HepG2 (cell line): Measurements from ENCODE around the gene GRM1. TPM values are rescaled to one million over a fixed set of nuclear protein-coding genes. Genes with fewer than 3 reads are reported as not detected.

Experiments
- ATAC-seq: fragments of 200-7000 bp; cut with Tn5 transposase; 3 replicates; pipeline ENCODE4 v1.9.1; 2020; ENCODE audit warnings: mild to moderate bottlenecking, moderate library complexity
- BruUV-seq: library from RNA; stranded (reverse); fragments of 400-500 nt; replicated peaks from 2 replicates; lab custom pipeline; 2021; lab: Mats Ljungman, UMichigan
- CTCF ChIA-PET: fragments of 300-600 bp; formaldehyde crosslinking; extraction: SDS; loops from one replicate; lab custom pipeline; 2021; ENCODE audit warnings: low total read pairs, inconsistent platforms, low intra/inter-chr PET ratio; lab: Yijun Ruan, JAX
- POLR2A ChIA-PET: fragments of 350-600 bp; sonication (Branson Sonifier 250); formaldehyde crosslinking; loops from one replicate; lab custom pipeline; 2020; ENCODE audit warnings: antibody characterized with exemption, inconsistent platforms; lab: Yijun Ruan, JAX
- DNase-seq: peaks from one replicate; pipeline ENCODE4 v3.0.0-alpha.2; 2015; ENCODE audit warnings: low spot score
- FAIRE-seq: peaks from 3 replicates; lab custom pipeline; 2011; peaks lifted over from hg19 to GRCh38; lab: Jason Lieb, UNC
- H2AFZ ChIP-seq: one replicate; pipeline ENCODE4 v1.6.1; 2011; ENCODE audit warnings: low read length, inconsistent platforms
- H3K27ac ChIP-seq: fragments of 300-600 bp; 3 replicates; pipeline ENCODE4 v1.8.0; 2011; ENCODE audit warnings: mixed run types, mild to moderate bottlenecking, mixed read lengths, low read length, inconsistent platforms; ENCODE audit not compliant: insufficient read depth; ENCODE audit errors: extremely low read length
- H3K27me3 ChIP-seq, 2 experiments: fragments of 200-600 bp in 1 of 2; 2 replicates in 1 of 2; 3 replicates in 1 of 2; pipeline versions ENCODE4 v1.6.0 to v1.8.0; 2011; ENCODE audit warnings: low read length in 2 of 2, mild to moderate bottlenecking in 2 of 2, moderate library complexity in 2 of 2, inconsistent platforms in 1 of 2; ENCODE audit not compliant: insufficient read depth in 2 of 2, control insufficient read depth in 1 of 2
- H3K36me3 ChIP-seq, 2 experiments: fragments of 200-600 bp in 1 of 2; replicated peaks in 1 of 2; 2 replicates in 1 of 2; 3 replicates in 1 of 2; pipeline versions ENCODE4 v1.5.1 to v1.8.0; 2011; ENCODE audit warnings: low read length in 2 of 2, inconsistent platforms in 1 of 2; ENCODE audit not compliant: insufficient read depth in 2 of 2, control insufficient read depth in 1 of 2
- H3K4me1 ChIP-seq: 2 replicates; pipeline ENCODE4 v1.5.1; 2012; ENCODE audit warnings: low read length, inconsistent platforms; ENCODE audit not compliant: insufficient read depth
- H3K4me2 ChIP-seq: 2 replicates; pipeline ENCODE4 v1.6.0; 2011; ENCODE audit warnings: low read depth, low read length, inconsistent platforms
- H3K4me3 ChIP-seq, 3 experiments: fragments of 200-600 bp in 1 of 3; sonication (generic), shearing (Covaris generic) in 1 of 3; replicated peaks in 1 of 3; 2 replicates each; pipeline ENCODE4 v1.5.1; 2011 to 2016; ENCODE audit warnings: low read length in 3 of 3, inconsistent platforms in 2 of 3, low read depth in 2 of 3, mild to moderate bottlenecking in 2 of 3, control low read depth in 1 of 3, mixed read lengths in 1 of 3; ENCODE audit not compliant: insufficient read depth in 1 of 3
- H3K79me2 ChIP-seq: one replicate; pipeline ENCODE4 v1.6.1; 2011; ENCODE audit warnings: low read length, inconsistent platforms; ENCODE audit not compliant: insufficient read depth
- H3K9ac ChIP-seq: 2 replicates; pipeline ENCODE4 v1.6.0; 2011; ENCODE audit warnings: mild to moderate bottlenecking, low read depth, low read length, inconsistent platforms; ENCODE audit not compliant: insufficient read depth
- H3K9me3 ChIP-seq: 2 replicates; pipeline ENCODE4 v1.5.1; 2012; ENCODE audit warnings: mild to moderate bottlenecking, low read length
- H4K20me1 ChIP-seq: 2 replicates; pipeline ENCODE4 v1.6.0; 2011; ENCODE audit warnings: inconsistent platforms, mild to moderate bottlenecking, low read length, moderate library complexity; ENCODE audit not compliant: insufficient read depth
- CREB3 ChIP-seq: sonication (generic); formaldehyde crosslinking; IDR thresholded peaks from 2 replicates; pipeline ENCODE4 v1.5.0; 2020; ENCODE audit warnings: missing genetic modification reagents
- FOXJ3 ChIP-seq: sonication (generic); formaldehyde crosslinking; IDR thresholded peaks from 2 replicates; pipeline ENCODE4 v1.4.0; 2020; ENCODE audit warnings: missing genetic modification reagents, mild to moderate bottlenecking, borderline replicate concordance
- MAFF ChIP-seq: IDR thresholded peaks from 2 replicates; pipeline ENCODE4 v1.6.1; 2011; ENCODE audit warnings: low read depth, low read length, improper control_type of control experiment
- MAFK ChIP-seq, 2 experiments: IDR thresholded peaks in 1 of 2; conservative IDR thresholded peaks in 1 of 2; 2 replicates each; pipeline ENCODE4 v1.6.1; 2011; ENCODE audit warnings: improper control_type of control experiment in 2 of 2, low read length in 2 of 2
- RFX5 ChIP-seq: IDR thresholded peaks from 2 replicates; pipeline ENCODE4 v1.6.1; 2011; ENCODE audit warnings: low read depth, low read length, improper control_type of control experiment
- WGBS: methylation state at CpG from one replicate; pipeline ENCODE4 v1.1.6; 2017; ENCODE audit warnings: low lambda C conversion rate; 5-methylcytosine and 5-hydroxymethylcytosine counted together
- in situ Hi-C: cut with HindIII; loops from 2 replicates; pipeline ENCODE4 v1.10.0; 2017; ENCODE audit warnings: low pct_unique_long_range_greater_than_20kb; ENCODE audit not compliant: extremely low pct_ligation_motif_present
- intact Hi-C: fragments of 100-400 bp; cut with micrococcal nuclease; formaldehyde crosslinking; loops from one replicate; pipeline ENCODE4 v1.10.0; 2022; ENCODE audit not compliant: unreplicated experiment
- polyA plus RNA-seq, 8 experiments: library from polyadenylated mRNA; depleted of rRNA in 3 of 8; stranded (reverse) in 7 of 8; unstranded in 1 of 8; fragments of >200 nt; fragmentation: Illumina TruSeq in 4 of 8; extraction: Trizol in 4 of 8; gene quantifications; 2 replicates each; pipeline versions ENCODE4 v1.2.1 to v1.2.3, GENCODE V29; 2011 to 2016; ENCODE audit warnings: low read depth in 4 of 8, missing spikeins in 1 of 8, mixed read lengths in 1 of 8; ENCODE audit not compliant: insufficient read depth in 1 of 8
- total RNA-seq, 5 experiments: library from RNA; depleted of rRNA; stranded (reverse); fragments of >200 nt; fragmentation: Illumina TruSeq; extraction: Trizol; gene quantifications; 2 replicates each; pipeline ENCODE4 v1.2.3, GENCODE V29; 2016; ENCODE audit warnings: low read depth in 1 of 5

GRM1 gene
- total and polyA plus RNA-seq, 2 of the 13 experiments (the other 11 are each of a cell fraction or from before 2014, with no cell fraction given) = 0.09 TPM; not detected in 1

- Histone ChIP-seq H4K20me1 (no peaks in the 10 kb centered on the region; the same call in 1 of the 2 replicates), H3K79me2 (no peaks in the 10 kb centered on the region), H3K9me3 (no peaks in the 10 kb centered on the region), H2AFZ (no peak overlapping the region)
- CTCF ChIA-PET = no interaction called here
- in situ Hi-C loops (no loop called here), intact Hi-C loops (no loop called here)
- FAIRE-seq = no peak
- WGBS = 2% methylated on average over 5 of the region's 5 CpGs
- peak; percentile 50 to 70; a peak in 3 of 4 replicates for TF ChIP-seq MAFK (conservative IDR thresholded peaks at IDR 0.05 in 1 of 2, IDR thresholded peaks at IDR 0.05 in 1 of 2; ENCODE audit: low read length in 2 of 2)
- no peak for TF ChIP-seq CREB3 (CRISPR knock-in tag)
- peak; percentile 73 for TF ChIP-seq MAFF
- TF ChIP-seq, all 625 proteins: peak for 2
- H3K9ac ChIP-seq = no peak overlapping the region
- H3K27me3 ChIP-seq = no peaks in the 10 kb centered on the region
- H3K27ac ChIP-seq = no peak overlapping the region
- no peaks in the 10 kb centered on the region for H3K36me3 ChIP-seq
- POLR2A ChIA-PET = no interaction called here
- H3K4me1 ChIP-seq = no peaks in the 10 kb centered on the region
- ATAC-seq (no peak), DNase-seq (no peak)
- H3K4me2 ChIP-seq = no peak overlapping the region
- no peak overlapping the region for H3K4me3 ChIP-seq
- BruUV-seq = no TSS peak
Measured at GRCh38 chr6:146244630-146245143, 215.8 kb downstream of the GRM1 start.

- intact Hi-C loops = no loop called here
- Histone ChIP-seq H3K36me3 (no peaks in the 10 kb centered on the region), H3K9ac (no peak overlapping the region), H3K4me1 (no peaks in the 10 kb centered on the region), H3K79me2 (no peaks in the 10 kb centered on the region), H3K9me3 (no peaks in the 10 kb centered on the region), H4K20me1 (no peaks in the 10 kb centered on the region; the same call in 1 of the 2 replicates), H3K27ac (no peak overlapping the region), H3K27me3 (no peaks in the 10 kb centered on the region), H2AFZ (no peak overlapping the region), H3K4me3 (no peak overlapping the region), H3K4me2 (no peak overlapping the region)
- no TSS peak for BruUV-seq
- DNase-seq (no peak), FAIRE-seq (no peak), ATAC-seq (no peak)
- in situ Hi-C loops = no loop called here
- peak; percentile 83 for TF ChIP-seq RFX5
- no peak for TF ChIP-seq FOXJ3
- CTCF ChIA-PET = no interaction called here
- POLR2A ChIA-PET = no interaction called here
- 4% methylated on average over 1 of the region's 1 CpG for WGBS
Measured at GRCh38 chr6:146246028-146246427, 217.2 kb downstream of the GRM1 start.
